HEK293T (cell line): ENCODE measurements around the gene SMIM36.
"Not testable (repeated sequence)": the region's sequence is repeated elsewhere in the genome, so short reads cannot be mapped to it uniquely, and the experiment has no call there.

ENCODE experiments used
- ARNT ChIP-seq: fragments of 450-650 bp; IDR thresholded peaks from 2 replicates; pipeline ENCODE4 v1.6.1; 2017; ENCODE audit warnings: mild to moderate bottlenecking
- BHLHE40 ChIP-seq: fragments of 450-650 bp; IDR thresholded peaks from 2 replicates; pipeline ENCODE4 v1.6.1; 2016; ENCODE audit warnings: mild to moderate bottlenecking, moderate library complexity, borderline replicate concordance
- CTBP1 ChIP-seq: fragments of 450-650 bp; IDR thresholded peaks from 2 replicates; pipeline ENCODE4 v1.6.1; 2016; ENCODE audit warnings: borderline replicate concordance
- ELF4 ChIP-seq: fragments of 450-650 bp; IDR thresholded peaks from 2 replicates; pipeline ENCODE4 v1.6.1; 2017; ENCODE audit warnings: antibody characterized with exemption
- FOXA1 ChIP-seq: fragments of 450-650 bp; IDR thresholded peaks from 2 replicates; pipeline ENCODE4 v1.6.1; 2016; ENCODE audit warnings: mild to moderate bottlenecking
- FOXK2 ChIP-seq: fragments of 450-650 bp; IDR thresholded peaks from 2 replicates; pipeline ENCODE4 v1.6.1; 2016; ENCODE audit warnings: mild to moderate bottlenecking
- FOXM1 ChIP-seq: fragments of 450-650 bp; IDR thresholded peaks from 2 replicates; pipeline ENCODE4 v1.6.1; 2017; ENCODE audit warnings: mild to moderate bottlenecking, borderline replicate concordance
- HDGF ChIP-seq: fragments of 450-650 bp; IDR thresholded peaks from 2 replicates; pipeline ENCODE4 v1.6.1; 2017; ENCODE audit warnings: antibody characterized with exemption, borderline replicate concordance
- LEF1 ChIP-seq: fragments of 450-650 bp; IDR thresholded peaks from 2 replicates; pipeline ENCODE4 v1.6.1; 2017; ENCODE audit warnings: mild to moderate bottlenecking, borderline replicate concordance
- NFRKB ChIP-seq: fragments of 450-650 bp; IDR thresholded peaks from 2 replicates; pipeline ENCODE4 v1.6.1; 2016; ENCODE audit warnings: mild to moderate bottlenecking, moderate library complexity
- SP1 ChIP-seq: fragments of 450-650 bp; IDR thresholded peaks from 2 replicates; pipeline ENCODE4 v1.6.1; 2017
- SUZ12 ChIP-seq: fragments of 450-650 bp; IDR thresholded peaks from 2 replicates; pipeline ENCODE4 v1.6.1; 2016; ENCODE audit warnings: mild to moderate bottlenecking
- TARDBP ChIP-seq: fragments of 450-650 bp; IDR thresholded peaks from 2 replicates; pipeline ENCODE4 v1.6.1; 2016
- ZNF384 ChIP-seq: fragments of 450-650 bp; IDR thresholded peaks from 2 replicates; pipeline ENCODE4 v1.6.1; 2016

DNA sequence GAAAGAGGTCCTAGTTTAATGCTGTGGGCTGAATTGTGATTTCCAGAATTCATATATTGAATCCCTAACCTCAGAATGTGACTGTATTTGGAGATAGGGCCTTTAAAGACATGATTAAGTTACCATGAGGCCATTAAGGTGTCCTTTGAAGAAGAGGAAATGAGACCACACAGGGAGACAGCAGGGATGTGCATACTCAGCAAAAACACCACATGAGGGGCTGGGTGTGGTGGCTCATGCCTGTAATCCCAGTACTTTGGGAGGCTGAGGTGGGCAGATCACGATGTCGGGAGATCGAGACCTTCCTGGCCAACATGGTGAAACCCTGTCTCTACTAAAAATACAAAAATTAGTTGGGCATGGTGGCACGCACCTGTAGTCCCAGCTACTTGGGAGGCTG is 11.8 kb upstream of the SMIM36 start:
- TF ChIP-seq ZNF384, ARNT, SUZ12, SP1, LEF1, BHLHE40, CTBP1, ELF4, FOXM1, HDGF, FOXK2, NFRKB, FOXA1, TARDBP: not testable (repeated sequence)
